PC-3 (cell line): ENCODE data around the gene ADORA1. TPM values are rescaled to one million over a fixed set of nuclear protein-coding genes. Genes with fewer than 3 reads are reported as not detected.

ENCODE experiments used
- ATAC-seq: fragments of 200-7000 bp; cut with Tn5 transposase; 2 replicates; pipeline ENCODE4 v1.9.1; 2020; ENCODE audit warnings: mild to moderate bottlenecking, moderate library complexity
- BruUV-seq: library from RNA; stranded (reverse); fragments of 400-500 nt; replicated peaks from 2 replicates; lab custom pipeline; 2021; lab: Mats Ljungman, UMichigan
- CTCF ChIA-PET: fragments of 300-600 bp; sonication (Branson Sonifier 250); formaldehyde crosslinking; loops from one replicate; lab custom pipeline; 2022; ENCODE audit warnings: antibody characterized with exemption; lab: Charles Lee
- POLR2A ChIA-PET: fragments of 300-600 bp; sonication (Branson Sonifier 250); formaldehyde crosslinking; loops from one replicate; lab custom pipeline; 2022; ENCODE audit warnings: antibody characterized with exemption; ENCODE audit not compliant: unreplicated experiment; lab: Charles Lee
- DNase-seq: peaks from one replicate; pipeline ENCODE4 v3.0.0-alpha.2; 2015
- H2AFZ ChIP-seq: fragments of 300-600 bp; sonication (generic); 2 replicates; pipeline ENCODE4 v1.6.0; 2016; ENCODE audit warnings: antibody characterized with exemption, low read length
- H3F3A ChIP-seq: fragments of 300-600 bp; sonication (generic); one replicate; pipeline ENCODE4 v1.6.0; 2017; ENCODE audit warnings: antibody characterized with exemption, low read length, control low read depth, mild to moderate bottlenecking; ENCODE audit not compliant: unreplicated experiment
- H3K27ac ChIP-seq: fragments of 300-600 bp; sonication (generic); 2 replicates; pipeline ENCODE4 v1.5.1; 2016; ENCODE audit warnings: mild to moderate bottlenecking, low read length
- H3K27me3 ChIP-seq: fragments of 300-600 bp; sonication (generic); 2 replicates; pipeline ENCODE4 v1.6.1; 2016; ENCODE audit warnings: low read length, mixed read lengths
- H3K36me3 ChIP-seq: fragments of 300-600 bp; sonication (generic); 2 replicates; pipeline ENCODE4 v1.6.1; 2016; ENCODE audit warnings: low read depth, mixed run types, low read length, mixed read lengths
- H3K4me1 ChIP-seq: fragments of 300-600 bp; sonication (generic); 2 replicates; pipeline ENCODE4 v1.5.1; 2016; ENCODE audit warnings: low read length; ENCODE audit not compliant: insufficient read depth
- H3K4me2 ChIP-seq: fragments of 300-600 bp; sonication (generic); 2 replicates; pipeline ENCODE4 v1.6.0; 2016; ENCODE audit warnings: low read length
- H3K4me3 ChIP-seq: fragments of 300-600 bp; sonication (generic); 2 replicates; pipeline ENCODE4 v1.5.1; 2016; ENCODE audit warnings: mild to moderate bottlenecking, low read length, mixed read lengths
- H3K79me2 ChIP-seq: fragments of 300-600 bp; sonication (generic); 2 replicates; pipeline ENCODE4 v1.6.1; 2017; ENCODE audit warnings: low read length, mixed read lengths
- H3K9ac ChIP-seq: fragments of 300-600 bp; sonication (generic); 2 replicates; pipeline ENCODE4 v1.6.0; 2016; ENCODE audit warnings: mild to moderate bottlenecking, low read length
- H3K9me2 ChIP-seq: fragments of 300-600 bp; sonication (generic); replicated peaks from 2 replicates; pipeline ENCODE4 v1.6.1; 2016; ENCODE audit warnings: mixed run types, low read length, mixed read lengths
- H3K9me3 ChIP-seq: fragments of 300-600 bp; sonication (generic); 2 replicates; pipeline ENCODE4 v1.6.1; 2016; ENCODE audit warnings: low read length, mixed read lengths
- H4K20me1 ChIP-seq: fragments of 300-600 bp; sonication (generic); 2 replicates; pipeline ENCODE4 v1.6.1; 2016; ENCODE audit warnings: low read length, mixed read lengths
- EZH2 ChIP-seq: fragments of 300-600 bp; sonication (generic); IDR thresholded peaks from one replicate; pipeline ENCODE4 v1.6.1; 2017; ENCODE audit warnings: antibody characterized with exemption, mild to moderate bottlenecking, low read length; ENCODE audit not compliant: unreplicated experiment
- EZH2phosphoT487 ChIP-seq: fragments of 300-600 bp; sonication (generic); IDR thresholded peaks from 2 replicates; pipeline ENCODE4 v1.6.1; 2018; ENCODE audit warnings: mild to moderate bottlenecking, antibody characterized with exemption, low read length, borderline replicate concordance
- intact Hi-C: fragments of 100-400 bp; cut with micrococcal nuclease; formaldehyde crosslinking; loops from 2 replicates; pipeline ENCODE4 v1.9.0; 2023
- total RNA-seq: library from RNA; depleted of rRNA; stranded (reverse); fragments of >200 nt; gene quantifications from 2 replicates; pipeline ENCODE4 v1.2.3, GENCODE V29; 2014
- TF ChIP-seq, protein P1 (sequence below): fragments of 300-600 bp; sonication (generic); conservative IDR thresholded peaks from 2 replicates; pipeline ENCODE4 v1.5.1; 2017; ENCODE audit warnings: antibody characterized with exemption, low read depth, mild to moderate bottlenecking, low read length

ADORA1 gene
- total RNA-seq, 1 experiment from 2014 or later: 1.4 TPM

DNA sequence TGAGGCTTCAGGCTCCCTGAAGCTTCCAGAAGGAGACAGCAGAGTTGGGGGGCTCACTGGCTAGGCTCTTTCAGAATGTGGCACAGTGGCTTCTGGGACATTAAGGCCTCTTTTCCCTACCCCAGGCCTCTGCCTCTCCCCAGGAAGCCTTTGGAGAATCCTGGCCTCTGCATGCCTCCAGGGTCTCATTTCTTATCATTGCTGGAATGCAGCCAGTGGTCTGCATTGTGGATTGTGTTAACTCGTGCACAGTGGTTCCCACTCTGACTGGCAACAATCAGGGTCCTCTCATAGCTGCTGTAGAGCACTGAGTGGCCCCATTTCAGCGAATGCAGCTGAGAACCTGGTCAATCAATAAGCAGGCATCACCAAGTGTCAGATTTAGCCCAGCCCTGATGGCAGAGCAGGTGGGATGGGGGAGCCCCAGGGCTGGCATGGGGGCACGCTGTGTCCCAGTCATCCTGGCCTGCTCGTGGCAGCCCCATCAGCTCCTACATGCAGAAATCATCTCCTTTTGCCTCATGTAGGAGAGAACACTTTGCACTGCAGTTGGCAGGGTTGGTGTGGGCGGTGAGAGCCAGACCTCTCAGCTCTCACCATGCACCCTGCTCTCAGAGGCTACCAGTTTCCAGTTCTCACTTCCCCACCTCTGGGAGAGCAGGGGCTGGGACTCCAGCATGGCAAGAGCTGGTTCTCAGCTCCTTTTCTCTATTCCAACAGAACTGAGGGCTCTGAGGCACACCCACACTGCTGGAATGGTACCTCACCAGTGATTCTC is 13.4 kb downstream of the ADORA1 start:
- Histone ChIP-seq H3K4me1 (peaks cover 5% of the 10 kb centered on the region), H3K9me2 (no peaks in the 10 kb centered on the region), H3K4me3 (no peak overlapping the region), H3K9me3 (no peaks in the 10 kb centered on the region), H3F3A (no peaks in the 10 kb centered on the region), H2AFZ (no peak overlapping the region), H3K9ac (no peak overlapping the region), H3K27me3 (peaks cover 34% of the 10 kb centered on the region), H3K36me3 (no peaks in the 10 kb centered on the region), H4K20me1 (no peaks in the 10 kb centered on the region), H3K27ac (no peak overlapping the region), H3K4me2 (no peak overlapping the region), H3K79me2 (no peaks in the 10 kb centered on the region)
- CTCF ChIA-PET: no interaction called here
- intact Hi-C loops: no loop called here
- no TSS peak for BruUV-seq
- POLR2A ChIA-PET: no interaction called here
- ATAC-seq: no peak
- TF ChIP-seq EZH2 (no peak), EZH2phosphoT487 (no peak)
- TF ChIP-seq, protein P1, sequence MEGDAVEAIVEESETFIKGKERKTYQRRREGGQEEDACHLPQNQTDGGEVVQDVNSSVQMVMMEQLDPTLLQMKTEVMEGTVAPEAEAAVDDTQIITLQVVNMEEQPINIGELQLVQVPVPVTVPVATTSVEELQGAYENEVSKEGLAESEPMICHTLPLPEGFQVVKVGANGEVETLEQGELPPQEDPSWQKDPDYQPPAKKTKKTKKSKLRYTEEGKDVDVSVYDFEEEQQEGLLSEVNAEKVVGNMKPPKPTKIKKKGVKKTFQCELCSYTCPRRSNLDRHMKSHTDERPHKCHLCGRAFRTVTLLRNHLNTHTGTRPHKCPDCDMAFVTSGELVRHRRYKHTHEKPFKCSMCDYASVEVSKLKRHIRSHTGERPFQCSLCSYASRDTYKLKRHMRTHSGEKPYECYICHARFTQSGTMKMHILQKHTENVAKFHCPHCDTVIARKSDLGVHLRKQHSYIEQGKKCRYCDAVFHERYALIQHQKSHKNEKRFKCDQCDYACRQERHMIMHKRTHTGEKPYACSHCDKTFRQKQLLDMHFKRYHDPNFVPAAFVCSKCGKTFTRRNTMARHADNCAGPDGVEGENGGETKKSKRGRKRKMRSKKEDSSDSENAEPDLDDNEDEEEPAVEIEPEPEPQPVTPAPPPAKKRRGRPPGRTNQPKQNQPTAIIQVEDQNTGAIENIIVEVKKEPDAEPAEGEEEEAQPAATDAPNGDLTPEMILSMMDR: no peak
- no peak for DNase-seq

DNA sequence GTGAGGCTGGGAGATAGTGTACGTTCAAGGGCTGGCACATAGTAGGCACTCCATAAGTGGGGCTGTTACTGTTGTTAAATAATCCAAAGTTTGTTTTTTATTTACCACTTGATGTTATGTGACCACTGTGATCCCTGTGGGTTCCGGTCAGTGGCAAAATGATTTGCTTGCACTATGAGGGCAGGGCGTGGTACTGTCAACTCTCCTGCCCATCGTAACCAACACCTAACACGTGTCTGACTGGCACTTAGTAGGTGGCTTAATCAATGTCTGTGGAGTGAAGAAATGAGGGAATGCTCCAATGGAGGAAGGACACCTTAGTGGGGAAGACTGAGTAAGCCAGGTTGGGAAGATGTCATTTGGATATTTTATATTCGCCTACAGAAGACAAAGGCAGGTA is 14.6 kb downstream of the ADORA1 start:
- Histone ChIP-seq H4K20me1 (no peaks in the 10 kb centered on the region), H2AFZ (no peak overlapping the region), H3K27me3 (peaks cover 31% of the 10 kb centered on the region), H3K4me1 (no peaks in the 10 kb centered on the region), H3K4me2 (no peak overlapping the region), H3K36me3 (no peaks in the 10 kb centered on the region), H3K27ac (no peak overlapping the region), H3K9me3 (no peaks in the 10 kb centered on the region), H3K4me3 (no peak overlapping the region), H3K79me2 (no peaks in the 10 kb centered on the region), H3F3A (no peaks in the 10 kb centered on the region), H3K9me2 (no peaks in the 10 kb centered on the region), H3K9ac (no peak overlapping the region)
- DNase-seq: no peak
- intact Hi-C loops: no loop called here
- no peak for ATAC-seq
- no peak for TF ChIP-seq EZH2
- no peak for TF ChIP-seq EZH2phosphoT487
- TF ChIP-seq, protein P1: no peak
- ChIA-PET CTCF (no interaction called here), POLR2A (no interaction called here)
- no TSS peak for BruUV-seq

DNA sequence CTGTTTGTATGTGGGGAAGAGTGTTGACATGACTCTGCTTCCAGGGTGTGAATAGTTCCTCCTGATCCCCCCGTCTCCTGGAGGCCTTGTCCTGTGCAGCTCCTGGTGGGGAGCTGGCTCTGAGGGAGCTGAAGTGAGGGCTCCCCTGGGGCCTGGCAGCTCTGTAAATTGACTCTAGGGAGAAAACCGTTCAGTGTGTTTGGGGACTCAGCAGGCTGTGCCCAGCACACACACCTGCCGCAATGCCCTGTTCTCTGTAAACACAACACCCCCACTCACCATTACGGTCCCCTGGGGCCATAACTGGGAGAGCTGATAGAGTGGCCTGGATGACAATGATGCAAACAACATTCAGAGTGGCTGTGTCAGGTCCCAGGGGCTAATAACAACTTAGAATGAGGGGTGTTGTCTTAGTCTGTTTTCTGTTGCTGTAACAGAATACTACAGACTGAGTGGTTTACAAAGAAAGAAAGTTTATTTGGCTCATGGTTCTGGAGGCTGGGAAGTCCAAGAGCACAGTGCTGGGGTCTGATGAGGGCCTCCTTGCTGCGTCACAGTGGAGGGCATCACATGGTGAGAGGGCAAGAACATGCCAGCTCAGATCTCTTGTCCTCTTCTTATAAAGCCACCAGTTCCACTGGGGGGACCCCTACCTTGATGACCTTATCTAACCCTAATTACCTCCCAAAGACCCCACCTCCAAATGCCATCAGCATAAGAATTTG is 15.3 kb downstream of the ADORA1 start:
- no peaks in the 10 kb centered on the region for H3K9me2 ChIP-seq
- no peaks in the 10 kb centered on the region for H3K9me3 ChIP-seq
- no peak overlapping the region for H3K4me2 ChIP-seq
- no peaks in the 10 kb centered on the region for H3K36me3 ChIP-seq
- TF ChIP-seq EZH2 (no peak), EZH2phosphoT487 (no peak)
- TF ChIP-seq, protein P1: no peak
- ChIA-PET CTCF (no interaction called here), POLR2A (no interaction called here)
- ATAC-seq (no peak), DNase-seq (no peak)
- no peaks in the 10 kb centered on the region for H3F3A ChIP-seq
- no peaks in the 10 kb centered on the region for H3K79me2 ChIP-seq
- H3K4me1 ChIP-seq: no peaks in the 10 kb centered on the region
- H2AFZ ChIP-seq: no peak overlapping the region
- H3K27ac ChIP-seq: no peak overlapping the region
- intact Hi-C loops: no loop called here
- H3K4me3 ChIP-seq: no peak overlapping the region
- BruUV-seq: no TSS peak
- no peaks in the 10 kb centered on the region for H4K20me1 ChIP-seq
- H3K27me3 ChIP-seq: peaks cover 24% of the 10 kb centered on the region
- H3K9ac ChIP-seq: no peak overlapping the region
